ENCODE results near the gene KLF1. TPM values are rescaled to one million over a fixed set of nuclear protein-coding genes. Genes with fewer than 3 reads are reported as not detected.
"Not testable (repeated sequence)": the region's sequence is repeated elsewhere in the genome, so short reads cannot be mapped to it uniquely, and the experiment has no call there.

Gene KLF1
- total and polyA plus RNA-seq, 2 experiments from 2014 or later, result 0.51 to 1.3 TPM

GRCh38 chr19:12858041-12858928 lies 28.7 kb downstream of the KLF1 start:
- H3K4me3 ChIP-seq, result no peak overlapping the region
- H3K27me3 ChIP-seq, result no peaks in the 10 kb centered on the region
- H3K36me3 ChIP-seq, result no peaks in the 10 kb centered on the region
- H3K4me1 ChIP-seq (ENCODE audit: low read depth), result no peaks in the 10 kb centered on the region
- no peak overlapping the region for H3K27ac ChIP-seq
- TF ChIP-seq, protein P1, sequence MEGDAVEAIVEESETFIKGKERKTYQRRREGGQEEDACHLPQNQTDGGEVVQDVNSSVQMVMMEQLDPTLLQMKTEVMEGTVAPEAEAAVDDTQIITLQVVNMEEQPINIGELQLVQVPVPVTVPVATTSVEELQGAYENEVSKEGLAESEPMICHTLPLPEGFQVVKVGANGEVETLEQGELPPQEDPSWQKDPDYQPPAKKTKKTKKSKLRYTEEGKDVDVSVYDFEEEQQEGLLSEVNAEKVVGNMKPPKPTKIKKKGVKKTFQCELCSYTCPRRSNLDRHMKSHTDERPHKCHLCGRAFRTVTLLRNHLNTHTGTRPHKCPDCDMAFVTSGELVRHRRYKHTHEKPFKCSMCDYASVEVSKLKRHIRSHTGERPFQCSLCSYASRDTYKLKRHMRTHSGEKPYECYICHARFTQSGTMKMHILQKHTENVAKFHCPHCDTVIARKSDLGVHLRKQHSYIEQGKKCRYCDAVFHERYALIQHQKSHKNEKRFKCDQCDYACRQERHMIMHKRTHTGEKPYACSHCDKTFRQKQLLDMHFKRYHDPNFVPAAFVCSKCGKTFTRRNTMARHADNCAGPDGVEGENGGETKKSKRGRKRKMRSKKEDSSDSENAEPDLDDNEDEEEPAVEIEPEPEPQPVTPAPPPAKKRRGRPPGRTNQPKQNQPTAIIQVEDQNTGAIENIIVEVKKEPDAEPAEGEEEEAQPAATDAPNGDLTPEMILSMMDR (IDR thresholded peaks at IDR 0.05; ENCODE audit: low read depth, low read length), result no peak
- no peaks in the 10 kb centered on the region for H3K9me3 ChIP-seq (ENCODE audit: low read depth)
- no peak for DNase-seq (ENCODE audit: low read depth in 1 of 2, low spot score in 1 of 2)

DNA sequence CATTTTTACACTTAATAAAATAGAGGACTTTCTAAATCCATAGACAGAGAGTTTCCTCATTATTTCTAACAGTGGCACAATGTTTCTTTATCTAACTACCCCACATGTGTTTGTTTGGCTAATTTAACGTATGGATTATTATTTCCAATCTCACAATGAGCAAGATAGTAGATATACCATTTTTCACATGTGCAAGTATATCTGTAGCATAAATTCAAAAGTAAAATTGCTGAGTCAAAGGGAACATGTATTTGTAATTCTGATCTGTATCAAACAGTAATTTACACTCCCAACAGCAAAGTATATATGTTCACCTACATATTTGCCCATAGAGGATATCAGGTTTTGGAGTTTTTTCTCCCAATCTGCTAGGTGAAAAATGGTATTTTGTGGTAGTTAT lies 30.3 kb downstream of the KLF1 start:
- Histone ChIP-seq H3K4me1 (ENCODE audit: low read depth) (no peaks in the 10 kb centered on the region), H3K27me3 (no peaks in the 10 kb centered on the region), H3K9me3 (ENCODE audit: low read depth) (no peaks in the 10 kb centered on the region), H3K36me3 (no peaks in the 10 kb centered on the region), H3K27ac (no peak overlapping the region), H3K4me3 (no peak overlapping the region)
- TF ChIP-seq, protein P1 (IDR thresholded peaks at IDR 0.05; ENCODE audit: low read depth, low read length), result no peak
- no peak for DNase-seq (ENCODE audit: low read depth in 1 of 2, low spot score in 1 of 2)

DNA sequence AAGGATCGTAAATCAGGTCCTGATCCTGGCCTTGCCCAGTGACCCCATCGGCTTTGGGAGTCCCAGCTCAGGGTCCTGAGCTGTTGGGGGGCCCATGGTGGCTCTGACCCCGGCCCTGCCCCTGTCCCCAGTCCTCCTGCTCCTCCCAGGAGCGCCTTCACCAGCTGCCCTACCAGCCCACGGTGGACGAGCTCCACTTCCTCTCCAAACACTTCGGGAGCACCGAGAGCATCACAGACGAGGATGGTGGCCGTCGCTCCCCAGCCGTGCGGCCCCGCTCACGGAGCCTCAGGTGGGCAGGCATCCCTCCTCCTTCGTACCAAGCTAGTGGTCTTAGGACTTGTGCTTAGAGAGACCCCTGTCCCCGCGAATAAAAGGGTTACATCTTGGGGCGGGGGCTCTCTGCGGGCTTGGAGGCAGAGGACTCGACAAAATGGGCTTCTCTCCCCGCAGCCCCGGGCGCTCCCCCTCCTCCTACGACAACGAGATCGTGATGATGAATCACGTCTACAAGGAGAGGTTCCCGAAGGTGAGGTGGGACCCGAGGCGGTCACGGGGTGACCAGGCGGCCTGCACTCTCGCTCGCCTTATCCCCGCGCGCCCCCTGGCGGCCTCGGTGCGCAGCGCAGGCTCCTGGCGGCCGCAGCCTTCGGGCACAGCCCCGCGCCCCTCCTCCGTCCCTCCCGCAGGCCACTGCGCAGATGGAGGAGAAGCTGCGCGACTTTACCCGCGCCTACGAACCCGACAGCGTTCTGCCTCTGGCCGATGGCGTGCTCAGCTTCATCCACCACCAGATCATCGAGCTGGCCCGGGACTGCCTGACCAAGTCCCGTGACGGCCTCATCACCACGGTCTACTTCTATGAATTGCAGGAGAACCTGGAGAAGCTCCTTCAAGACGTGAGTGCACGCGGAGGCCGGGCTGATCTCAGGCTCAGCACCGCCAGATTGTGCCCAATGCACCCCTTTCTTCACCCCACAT lies 39.6 kb downstream of the KLF1 start:
- no peaks in the 10 kb centered on the region for H3K9me3 ChIP-seq (ENCODE audit: low read depth)
- H3K27ac ChIP-seq, result no peak overlapping the region
- no peaks in the 10 kb centered on the region for H3K4me1 ChIP-seq (ENCODE audit: low read depth)
- no peaks in the 10 kb centered on the region for H3K27me3 ChIP-seq
- DNase-seq (ENCODE audit: low read depth in 1 of 2, low spot score in 1 of 2), result peak; percentile 83 to 86
- no peak overlapping the region for H3K4me3 ChIP-seq
- H3K36me3 ChIP-seq, result no peaks in the 10 kb centered on the region
- TF ChIP-seq, protein P1 (IDR thresholded peaks at IDR 0.05; ENCODE audit: low read depth, low read length), result peak; percentile 98

GRCh38 chr19:12846613-12847012 lies 40.4 kb downstream of the KLF1 start:
- not testable (repeated sequence) for H3K9me3 ChIP-seq (ENCODE audit: low read depth); H3K27me3 ChIP-seq; H3K27ac ChIP-seq; H3K4me1 ChIP-seq (ENCODE audit: low read depth); DNase-seq (ENCODE audit: low read depth in 1 of 2, low spot score in 1 of 2); H3K36me3 ChIP-seq; H3K4me3 ChIP-seq

GRCh38 chr19:12843999-12844732 lies 42.8 kb downstream of the KLF1 start:
- peaks cover 3% of the 10 kb centered on the region for H3K27me3 ChIP-seq
- TF ChIP-seq, protein P1 (IDR thresholded peaks at IDR 0.05; ENCODE audit: low read depth, low read length), result no peak
- H3K4me3 ChIP-seq, result no peak overlapping the region
- no peak for DNase-seq (ENCODE audit: low read depth in 1 of 2, low spot score in 1 of 2)
- H3K36me3 ChIP-seq, result no peaks in the 10 kb centered on the region
- H3K9me3 ChIP-seq (ENCODE audit: low read depth), result no peaks in the 10 kb centered on the region
- H3K27ac ChIP-seq, result no peak overlapping the region
- no peaks in the 10 kb centered on the region for H3K4me1 ChIP-seq (ENCODE audit: low read depth)

All from cardiac muscle cell (in vitro differentiated cells and primary cell).